OCI-LY3 (cell line): ENCODE results near the gene ID1.

ENCODE experiments used
- H2AFZ ChIP-seq: fragments of 200-600, 300-600 bp; shearing (Covaris generic); 2 replicates; pipeline ENCODE4 v1.6.0; 2014; ENCODE audit warnings: antibody characterized with exemption, low read depth, low read length
- H3K27ac ChIP-seq: fragments of 200-600, 300-600 bp; sonication (generic); 2 replicates; pipeline ENCODE4 v1.5.1; 2014; ENCODE audit warnings: mild to moderate bottlenecking, low read length, moderate library complexity, mixed read lengths
- H3K27me3 ChIP-seq: fragments of 200-600, 300-600 bp; sonication (generic); 2 replicates; pipeline ENCODE4 v1.6.1; 2014; ENCODE audit warnings: low read depth, low read length, mixed read lengths
- H3K36me3 ChIP-seq: fragments of 200-600, 300-600 bp; sonication (generic); replicated peaks from 2 replicates; pipeline ENCODE3; 2014; ENCODE audit warnings: low read depth, low read length, mixed read lengths
- H3K4me1 ChIP-seq: fragments of 300-600, 200-600 bp; sonication (generic); 2 replicates; pipeline ENCODE4 v1.6.1; 2014; ENCODE audit warnings: low read length, mixed read lengths
- H3K4me2 ChIP-seq: fragments of 200-600, 300-600 bp; sonication (generic); 2 replicates; pipeline ENCODE4 v1.6.1; 2014; ENCODE audit warnings: low read length, mixed read lengths
- H3K4me3 ChIP-seq: fragments of 300-600, 200-600 bp; sonication (generic); 2 replicates; pipeline ENCODE4 v1.5.1; 2014; ENCODE audit warnings: antibody characterized with exemption, mild to moderate bottlenecking, low read length, moderate library complexity
- H3K79me2 ChIP-seq: fragments of 300-600, 200-600 bp; shearing (Covaris generic); 2 replicates; pipeline ENCODE4 v1.6.1; 2014; ENCODE audit warnings: mild to moderate bottlenecking, low read length, mixed read lengths
- H3K9ac ChIP-seq: fragments of 300-600, 200-600 bp; shearing (Covaris generic); 2 replicates; pipeline ENCODE4 v1.6.0; 2014; ENCODE audit warnings: mild to moderate bottlenecking, low read length, moderate library complexity
- H3K9me3 ChIP-seq: fragments of 200-600, 300-600 bp; shearing (Covaris generic); 2 replicates; pipeline ENCODE4 v1.6.1; 2014; ENCODE audit warnings: low read length, mixed read lengths; ENCODE audit not compliant: insufficient read depth
- H4K20me1 ChIP-seq: fragments of 200-600, 300-600 bp; sonication (generic); 2 replicates; pipeline ENCODE4 v1.6.1; 2016; ENCODE audit warnings: low read length, mixed read lengths; ENCODE audit not compliant: insufficient read depth
- EZH2phosphoT487 ChIP-seq: fragments of 200-600 bp; shearing (Covaris generic); IDR thresholded peaks from 2 replicates; pipeline ENCODE4 v1.6.1; 2018; ENCODE audit warnings: antibody characterized with exemption, mixed run types, low read depth
- TF ChIP-seq, protein P1 (sequence below): fragments of 200-600, 300-600 bp; sonication (generic); IDR thresholded peaks from 2 replicates; pipeline ENCODE4 v1.5.1; 2014; ENCODE audit warnings: antibody characterized with exemption, low read length, low read depth

The ID1 gene

DNA sequence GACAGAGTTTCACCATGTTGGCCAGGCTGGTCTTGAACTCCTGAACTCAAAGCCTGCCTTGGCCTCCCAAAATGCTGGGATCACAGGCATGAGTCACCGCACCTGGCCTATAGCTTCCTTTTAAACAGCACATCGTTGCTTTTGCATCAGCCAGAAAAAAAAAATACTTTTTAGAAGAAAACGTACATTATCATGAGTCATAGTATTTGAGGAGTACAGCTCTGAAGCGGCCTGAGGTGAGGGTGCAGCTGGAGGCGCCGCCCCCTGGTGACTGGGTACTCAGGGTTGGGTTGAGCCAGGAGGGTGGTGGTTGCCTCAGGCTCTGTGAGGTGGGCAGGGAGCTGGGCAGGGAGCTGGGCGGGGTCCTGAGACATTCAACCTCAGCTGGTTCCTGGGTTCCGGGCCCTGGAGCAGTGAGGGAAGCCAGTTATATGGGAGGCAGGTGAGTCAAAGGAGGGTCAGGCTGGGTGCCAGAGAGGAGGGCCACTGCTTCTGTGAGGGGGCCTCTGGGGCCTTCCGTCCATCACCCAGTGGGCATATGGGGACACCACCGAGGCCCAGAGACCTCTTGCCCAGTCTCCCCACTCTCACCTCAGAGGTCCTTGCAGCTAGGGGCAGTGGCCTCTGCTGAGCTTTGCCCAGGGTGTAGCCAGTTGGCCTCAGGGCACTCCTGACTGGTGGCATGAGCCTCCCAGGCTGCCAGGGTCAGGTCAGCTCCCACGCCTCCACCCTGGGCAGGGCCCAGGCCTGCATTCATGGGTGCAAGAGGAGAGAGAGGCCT, 11.7 kb upstream of the ID1 start:
- Histone ChIP-seq H3K27ac (no peak overlapping the region), H3K9ac (no peak overlapping the region), H2AFZ (no peak overlapping the region), H4K20me1 (no peaks in the 10 kb centered on the region), H3K36me3 (no peaks in the 10 kb centered on the region), H3K27me3 (no peaks in the 10 kb centered on the region), H3K4me2 (no peak overlapping the region), H3K9me3 (no peaks in the 10 kb centered on the region), H3K79me2 (no peaks in the 10 kb centered on the region), H3K4me3 (no peak overlapping the region), H3K4me1 (no peaks in the 10 kb centered on the region)
- TF ChIP-seq, protein P1, sequence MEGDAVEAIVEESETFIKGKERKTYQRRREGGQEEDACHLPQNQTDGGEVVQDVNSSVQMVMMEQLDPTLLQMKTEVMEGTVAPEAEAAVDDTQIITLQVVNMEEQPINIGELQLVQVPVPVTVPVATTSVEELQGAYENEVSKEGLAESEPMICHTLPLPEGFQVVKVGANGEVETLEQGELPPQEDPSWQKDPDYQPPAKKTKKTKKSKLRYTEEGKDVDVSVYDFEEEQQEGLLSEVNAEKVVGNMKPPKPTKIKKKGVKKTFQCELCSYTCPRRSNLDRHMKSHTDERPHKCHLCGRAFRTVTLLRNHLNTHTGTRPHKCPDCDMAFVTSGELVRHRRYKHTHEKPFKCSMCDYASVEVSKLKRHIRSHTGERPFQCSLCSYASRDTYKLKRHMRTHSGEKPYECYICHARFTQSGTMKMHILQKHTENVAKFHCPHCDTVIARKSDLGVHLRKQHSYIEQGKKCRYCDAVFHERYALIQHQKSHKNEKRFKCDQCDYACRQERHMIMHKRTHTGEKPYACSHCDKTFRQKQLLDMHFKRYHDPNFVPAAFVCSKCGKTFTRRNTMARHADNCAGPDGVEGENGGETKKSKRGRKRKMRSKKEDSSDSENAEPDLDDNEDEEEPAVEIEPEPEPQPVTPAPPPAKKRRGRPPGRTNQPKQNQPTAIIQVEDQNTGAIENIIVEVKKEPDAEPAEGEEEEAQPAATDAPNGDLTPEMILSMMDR: no peak
- no peak for TF ChIP-seq EZH2phosphoT487

DNA sequence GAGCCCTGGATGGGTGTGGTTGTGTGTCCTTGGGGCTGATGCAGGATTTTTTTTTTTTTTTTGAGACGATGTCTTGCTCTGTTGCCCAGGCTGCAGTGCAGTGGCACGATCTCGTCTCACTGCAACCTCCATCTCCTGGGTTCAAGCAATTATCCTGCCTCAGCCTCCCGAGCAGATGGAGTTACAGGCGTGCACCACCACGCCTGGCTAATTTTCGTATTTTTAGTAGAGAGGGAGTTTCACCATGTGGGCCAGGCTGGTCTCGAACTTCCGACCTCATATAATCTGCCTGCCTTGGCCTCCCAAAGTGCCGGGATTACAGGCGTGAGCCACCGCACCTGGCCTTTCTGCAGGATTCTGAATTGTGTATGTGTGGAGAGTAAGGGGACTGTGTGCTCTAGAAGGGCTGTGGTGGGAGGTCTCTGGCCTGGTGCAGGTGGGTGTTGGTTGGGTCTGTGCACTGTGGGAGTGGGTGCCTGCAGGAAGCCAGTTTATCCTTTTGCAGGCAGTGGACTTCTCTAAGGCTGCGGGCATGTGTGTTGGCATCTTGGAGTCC, 11.0 kb upstream of the ID1 start:
- Histone ChIP-seq H3K4me2 (no peak overlapping the region), H3K9ac (no peak overlapping the region), H3K36me3 (no peaks in the 10 kb centered on the region), H2AFZ (no peak overlapping the region), H3K27me3 (no peaks in the 10 kb centered on the region), H3K79me2 (no peaks in the 10 kb centered on the region), H3K4me3 (no peak overlapping the region), H3K27ac (no peak overlapping the region), H3K9me3 (no peaks in the 10 kb centered on the region), H3K4me1 (no peaks in the 10 kb centered on the region), H4K20me1 (no peaks in the 10 kb centered on the region)
- TF ChIP-seq EZH2phosphoT487: no peak
- TF ChIP-seq, protein P1: no peak

DNA sequence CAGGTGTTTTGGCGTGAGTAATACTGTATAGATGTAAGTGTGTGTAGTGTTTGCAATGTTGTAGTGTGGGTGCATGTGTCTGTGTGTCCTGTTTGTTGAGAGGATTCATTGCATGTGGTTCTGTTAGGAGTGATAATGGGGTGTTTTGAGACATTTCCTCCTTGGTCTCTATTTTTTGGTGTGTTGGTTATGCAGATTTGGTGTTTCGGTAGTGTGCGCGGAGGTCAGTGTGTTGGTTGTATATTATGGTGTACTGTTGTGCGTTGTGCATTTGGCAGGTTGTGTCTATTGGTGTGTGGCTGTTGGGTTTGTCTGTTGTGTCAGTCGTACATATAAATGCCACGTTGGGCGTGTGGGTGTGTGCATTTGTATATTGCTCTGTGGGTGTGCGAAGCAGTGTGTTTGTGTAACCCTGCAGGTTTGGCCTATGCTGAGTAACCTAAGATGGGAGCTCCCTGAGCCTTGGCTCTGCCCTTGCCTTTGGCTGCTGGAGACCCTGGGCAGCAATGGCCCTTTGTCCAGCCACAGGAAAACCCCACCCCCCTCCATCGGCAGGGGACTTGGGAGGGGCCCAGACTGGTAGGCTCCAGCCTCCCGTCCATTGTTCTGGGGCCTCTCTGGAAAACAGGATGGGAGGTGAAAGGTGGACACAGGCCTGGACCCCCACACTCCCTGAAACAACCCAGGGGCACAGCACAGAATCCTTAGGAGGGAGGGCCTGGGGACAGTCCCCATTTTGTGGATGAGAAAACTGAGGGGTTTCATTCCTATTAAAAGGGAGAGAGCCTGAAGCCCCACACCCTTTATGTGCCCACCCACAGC, 10.3 kb upstream of the ID1 start:
- Histone ChIP-seq H2AFZ (no peak overlapping the region), H4K20me1 (no peaks in the 10 kb centered on the region), H3K36me3 (no peaks in the 10 kb centered on the region), H3K4me1 (no peaks in the 10 kb centered on the region), H3K9me3 (no peaks in the 10 kb centered on the region), H3K4me3 (no peak overlapping the region), H3K4me2 (no peak overlapping the region), H3K79me2 (no peaks in the 10 kb centered on the region), H3K27me3 (no peaks in the 10 kb centered on the region), H3K9ac (no peak overlapping the region), H3K27ac (no peak overlapping the region)
- no peak for TF ChIP-seq EZH2phosphoT487
- TF ChIP-seq, protein P1: no peak

DNA sequence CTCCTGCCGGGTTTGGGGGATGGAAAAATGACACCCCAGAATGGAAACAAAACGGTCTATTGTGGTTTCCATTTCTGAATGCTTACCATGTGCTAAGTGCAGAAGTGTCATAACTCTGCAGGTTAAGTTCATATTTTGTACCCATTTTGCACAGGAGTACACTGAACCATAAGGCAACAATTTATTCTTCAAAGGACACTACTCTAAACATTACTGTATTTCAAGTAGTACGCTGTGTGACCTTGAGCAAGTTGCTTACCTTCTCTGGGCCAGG, 9.8 kb upstream of the ID1 start:
- Histone ChIP-seq H3K36me3 (no peaks in the 10 kb centered on the region), H3K27me3 (no peaks in the 10 kb centered on the region), H3K79me2 (no peaks in the 10 kb centered on the region), H3K9me3 (no peaks in the 10 kb centered on the region), H2AFZ (no peak overlapping the region), H3K4me3 (no peak overlapping the region), H4K20me1 (no peaks in the 10 kb centered on the region), H3K27ac (no peak overlapping the region), H3K4me1 (no peaks in the 10 kb centered on the region), H3K4me2 (no peak overlapping the region), H3K9ac (no peak overlapping the region)
- no peak for TF ChIP-seq EZH2phosphoT487
- TF ChIP-seq, protein P1: no peak
